ENCODE results near the gene NKX3-2.
A peak's percentile ranks its signal among the peaks of the same experiment; 100 is the strongest.

The NKX3-2 gene

DNA sequence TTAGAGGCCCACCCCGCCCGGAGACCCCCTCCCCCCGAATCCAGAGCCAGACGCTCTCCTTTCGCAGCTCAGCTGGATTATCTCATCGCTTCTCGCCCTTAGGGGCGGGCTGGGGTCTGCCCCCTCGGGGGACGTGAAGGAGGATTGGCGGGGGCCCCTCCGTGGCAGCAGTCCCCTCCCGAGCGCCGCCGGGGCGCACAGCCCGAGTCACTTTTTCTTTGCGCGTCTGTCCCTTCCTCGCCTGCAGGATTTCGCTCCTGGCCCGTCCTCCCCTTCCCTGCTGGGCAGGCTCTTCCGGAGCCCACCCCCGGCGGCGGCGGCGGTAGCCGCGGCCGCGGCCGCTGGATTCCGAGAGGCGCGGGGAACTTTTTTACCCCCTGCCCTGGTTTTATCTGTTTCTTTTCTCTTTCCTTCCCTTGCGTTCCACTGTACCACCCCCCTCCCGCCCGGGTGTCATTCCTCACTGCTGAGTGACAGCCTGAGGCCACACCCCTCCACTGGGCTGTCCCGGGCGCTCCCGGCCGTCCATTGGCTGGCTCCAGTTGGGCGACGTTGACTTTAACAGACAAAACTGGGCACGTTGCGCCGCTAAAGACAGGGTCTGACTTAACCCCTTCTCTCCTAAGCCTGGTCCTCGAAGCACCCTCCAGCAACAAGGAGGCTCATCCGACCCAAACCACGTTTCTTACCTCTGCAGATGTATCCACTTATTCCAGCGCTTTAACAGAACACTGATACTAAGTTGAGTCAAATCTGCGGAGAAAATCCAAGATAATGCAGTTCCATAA lies 492 bp upstream of the NKX3-2 start:
- Histone ChIP-seq H3K4me2 (ENCODE audit: low read length, poor library complexity, severe bottlenecking) (peak overlapping the region; percentile 93), H3K4ac (ENCODE audit: low read depth in 1 of 2, low read length in 2 of 2) (peak overlapping the region in 1 of 2 experiments; percentile 84), H3K14ac (ENCODE audit: low read length in 2 of 2) (peak overlapping the region in 1 of 2 experiments; percentile 25), H4K8ac (ENCODE audit: low read length) (peak overlapping the region; percentile 73), H3K4me3 (ENCODE audit: insufficient read depth in 1 of 2, low read depth in 1 of 2, low read length in 2 of 2) (peak overlapping the region; percentile 59 to 66), H4K91ac (ENCODE audit: low read length) (no peak overlapping the region), H3K36me3 (ENCODE audit: control insufficient read depth in 1 of 2, insufficient read depth in 2 of 2, low read depth in 1 of 2, low read length in 2 of 2) (no peaks in the 10 kb centered on the region), H3K27me3 (ENCODE audit: control insufficient read depth in 1 of 2, insufficient read depth in 1 of 2, low read length in 2 of 2) (peaks cover 66 to 93% of the 10 kb centered on the region in 2 experiments), H2BK5ac (ENCODE audit: low read depth, low read length, poor library complexity, severe bottlenecking) (no peak overlapping the region), H3K9ac (ENCODE audit: low read length) (no peak overlapping the region), H2AFZ (ENCODE audit: low read depth, low read length) (no peak overlapping the region), H2BK15ac (ENCODE audit: low read depth, poor library complexity, severe bottlenecking) (peak overlapping the region; percentile 88), H3K9me3 (ENCODE audit: control insufficient read depth, low read length) (no peaks in the 10 kb centered on the region), H3K79me1 (replicated peaks; ENCODE audit: low read length, poor library complexity, severe bottlenecking) (no peaks in the 10 kb centered on the region), H3K23ac (ENCODE audit: low read length in 2 of 2) (peak overlapping the region in 1 of 2 experiments; percentile 43), H2BK12ac (ENCODE audit: low read length in 2 of 2) (no peak overlapping the region), H3K18ac (ENCODE audit: low read depth in 1 of 2, low read length in 2 of 2) (peak overlapping the region; percentile 85), H3K27ac (ENCODE audit: low read length, poor library complexity, severe bottlenecking) (no peak overlapping the region), H3K4me1 (ENCODE audit: control insufficient read depth, insufficient read depth, low read depth, low read length) (peaks cover 34% of the 10 kb centered on the region), H2BK120ac (ENCODE audit: low read depth, low read length) (peak overlapping the region; percentile 87), H2AK5ac (ENCODE audit: low read length, severe bottlenecking) (no peak overlapping the region)
- WGBS = 1% methylated on average over 54 of the region's 54 CpGs
- DNase-seq = peak; percentile 91

DNA sequence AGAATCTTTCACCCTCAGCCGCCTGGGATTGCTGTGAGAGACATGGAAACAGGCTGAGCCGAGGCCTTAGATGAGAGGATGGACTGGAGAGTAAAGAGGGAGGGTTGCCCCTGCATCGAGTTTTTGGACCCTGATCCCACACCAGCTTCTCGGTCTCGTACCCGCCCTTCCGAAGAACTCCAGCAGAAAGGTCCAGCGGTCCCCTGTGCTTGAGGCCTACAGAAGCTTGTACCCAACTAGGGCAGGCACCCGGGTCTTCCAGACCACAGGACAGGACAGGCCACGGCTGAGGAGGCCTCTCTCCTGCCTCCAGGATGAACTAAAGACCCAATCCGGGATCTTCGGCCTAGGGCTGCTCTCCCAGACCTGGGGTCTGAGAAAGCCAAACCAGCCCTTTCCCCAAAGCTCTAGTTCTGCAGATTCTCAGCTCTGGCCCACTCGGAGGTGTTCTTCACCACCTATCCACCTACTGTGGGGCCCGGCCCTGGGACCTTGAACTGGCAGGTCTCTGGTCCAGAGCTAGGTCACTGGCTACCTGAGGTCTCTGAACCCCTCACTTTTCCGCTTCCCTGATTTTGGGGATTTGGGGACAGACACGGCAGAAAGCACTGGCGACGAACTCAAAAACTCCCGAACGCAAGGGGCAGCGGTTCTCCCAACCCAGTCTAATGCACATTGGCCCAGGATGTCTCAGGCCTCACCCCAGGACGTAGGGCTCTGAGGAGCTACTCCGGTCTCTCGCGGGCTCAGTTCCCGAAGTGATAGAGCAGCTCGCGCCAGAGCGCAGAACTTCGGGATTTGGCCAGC lies 1.1 kb downstream of the NKX3-2 start:
- WGBS = 17% methylated on average over 30 of the region's 30 CpGs
- no peak overlapping the region for H3K27ac ChIP-seq (ENCODE audit: low read length, poor library complexity, severe bottlenecking)
- H3K4me2 ChIP-seq (ENCODE audit: low read length, poor library complexity, severe bottlenecking) = peak overlapping the region; percentile 93
- peaks cover 79 to 93% of the 10 kb centered on the region in 2 experiments for H3K27me3 ChIP-seq (ENCODE audit: control insufficient read depth in 1 of 2, insufficient read depth in 1 of 2, low read length in 2 of 2)
- no peak for DNase-seq
- no peak overlapping the region for H2BK5ac ChIP-seq (ENCODE audit: low read depth, low read length, poor library complexity, severe bottlenecking)
- H4K8ac ChIP-seq (ENCODE audit: low read length) = peak overlapping the region; percentile 73
- peak overlapping the region; percentile 83 to 84 for H3K4ac ChIP-seq (ENCODE audit: low read depth in 1 of 2, low read length in 2 of 2)
- H3K79me1 ChIP-seq (replicated peaks; ENCODE audit: low read length, poor library complexity, severe bottlenecking) = no peaks in the 10 kb centered on the region
- peak overlapping the region; percentile 85 for H3K18ac ChIP-seq (ENCODE audit: low read depth in 1 of 2, low read length in 2 of 2)
- H2AK5ac ChIP-seq (ENCODE audit: low read length, severe bottlenecking) = no peak overlapping the region
- H3K9ac ChIP-seq (ENCODE audit: low read length) = no peak overlapping the region
- H3K4me3 ChIP-seq (ENCODE audit: insufficient read depth in 1 of 2, low read depth in 1 of 2, low read length in 2 of 2) = peak overlapping the region; percentile 49 to 59
- H3K36me3 ChIP-seq (ENCODE audit: control insufficient read depth in 1 of 2, insufficient read depth in 2 of 2, low read depth in 1 of 2, low read length in 2 of 2) = no peaks in the 10 kb centered on the region
- peak overlapping the region; percentile 87 for H2BK120ac ChIP-seq (ENCODE audit: low read depth, low read length)
- peak overlapping the region; percentile 85 to 96 for H3K23ac ChIP-seq (ENCODE audit: low read length in 2 of 2)
- no peak overlapping the region for H2BK12ac ChIP-seq (ENCODE audit: low read length in 2 of 2)
- H3K9me3 ChIP-seq (ENCODE audit: control insufficient read depth, low read length) = peaks cover 4% of the 10 kb centered on the region
- H3K4me1 ChIP-seq (ENCODE audit: control insufficient read depth, insufficient read depth, low read depth, low read length) = peaks cover 31% of the 10 kb centered on the region
- peak overlapping the region; percentile 95 for H4K91ac ChIP-seq (ENCODE audit: low read length)
- H2AFZ ChIP-seq (ENCODE audit: low read depth, low read length) = no peak overlapping the region
- peak overlapping the region in 1 of 2 experiments; percentile 97 for H3K14ac ChIP-seq (ENCODE audit: low read length in 2 of 2)
- peak overlapping the region; percentile 44 for H2BK15ac ChIP-seq (ENCODE audit: low read depth, poor library complexity, severe bottlenecking)

- peak overlapping the region; percentile 44 for H2BK15ac ChIP-seq (ENCODE audit: low read depth, poor library complexity, severe bottlenecking)
- H4K91ac ChIP-seq (ENCODE audit: low read length) = peak overlapping the region; percentile 29
- H3K9me3 ChIP-seq (ENCODE audit: control insufficient read depth, low read length) = peaks cover 4% of the 10 kb centered on the region
- no peak overlapping the region for H3K23ac ChIP-seq (ENCODE audit: low read length in 2 of 2)
- peak overlapping the region in 1 of 2 experiments; percentile 15 for H3K4me3 ChIP-seq (ENCODE audit: insufficient read depth in 1 of 2, low read depth in 1 of 2, low read length in 2 of 2)
- no peaks in the 10 kb centered on the region for H3K36me3 ChIP-seq (ENCODE audit: control insufficient read depth in 1 of 2, insufficient read depth in 2 of 2, low read depth in 1 of 2, low read length in 2 of 2)
- peak overlapping the region; percentile 66 for H4K8ac ChIP-seq (ENCODE audit: low read length)
- 8% methylated on average over 22 of the region's 27 CpGs for WGBS
- H2BK5ac ChIP-seq (ENCODE audit: low read depth, low read length, poor library complexity, severe bottlenecking) = no peak overlapping the region
- peak overlapping the region in 1 of 2 experiments; percentile 34 for H3K4ac ChIP-seq (ENCODE audit: low read depth in 1 of 2, low read length in 2 of 2)
- no peak overlapping the region for H3K9ac ChIP-seq (ENCODE audit: low read length)
- no peak overlapping the region for H2AFZ ChIP-seq (ENCODE audit: low read depth, low read length)
- no peaks in the 10 kb centered on the region for H3K79me1 ChIP-seq (replicated peaks; ENCODE audit: low read length, poor library complexity, severe bottlenecking)
- no peak overlapping the region for H2BK120ac ChIP-seq (ENCODE audit: low read depth, low read length)
- peaks cover 79 to 94% of the 10 kb centered on the region in 2 experiments for H3K27me3 ChIP-seq (ENCODE audit: control insufficient read depth in 1 of 2, insufficient read depth in 1 of 2, low read length in 2 of 2)
- H3K27ac ChIP-seq (ENCODE audit: low read length, poor library complexity, severe bottlenecking) = no peak overlapping the region
- H3K18ac ChIP-seq (ENCODE audit: low read depth in 1 of 2, low read length in 2 of 2) = peak overlapping the region; percentile 16 to 67
- DNase-seq = no peak
- peak overlapping the region in 1 of 2 experiments; percentile 49 for H2BK12ac ChIP-seq (ENCODE audit: low read length in 2 of 2)
- H3K4me2 ChIP-seq (ENCODE audit: low read length, poor library complexity, severe bottlenecking) = no peak overlapping the region
- H3K4me1 ChIP-seq (ENCODE audit: control insufficient read depth, insufficient read depth, low read depth, low read length) = peaks cover 27% of the 10 kb centered on the region
- no peak overlapping the region for H2AK5ac ChIP-seq (ENCODE audit: low read length, severe bottlenecking)
- no peak overlapping the region for H3K14ac ChIP-seq (ENCODE audit: low read length in 2 of 2)
These were observed 1.7 kb downstream of the NKX3-2 start for GRCh38 chr4:13542577-13543031.
